Fibroblast of villous mesenchyme (primary cell): ENCODE results near the gene PLAC9. TPM values are rescaled to one million over a fixed set of nuclear protein-coding genes. Genes with fewer than 3 reads are reported as not detected.
A peak's percentile ranks its signal among the peaks of the same experiment; 100 is the strongest.

Experiments used
- DNase-seq: peaks from one replicate; pipeline ENCODE4 v3.0.0-alpha.2; 2010; ENCODE audit warnings: low read depth
- H3K4me3 ChIP-seq: 2 replicates; pipeline ENCODE4 v1.5.1; 2011; ENCODE audit warnings: low read depth, mild to moderate bottlenecking, low read length
- CTCF ChIP-seq: IDR thresholded peaks from 2 replicates; pipeline ENCODE4 v1.5.1; 2012; ENCODE audit warnings: low read depth, mild to moderate bottlenecking, low read length; ENCODE audit not compliant: insufficient read depth
- total RNA-seq: library from RNA; depleted of rRNA; stranded (reverse); fragments of >200 nt; gene quantifications from 2 replicates; pipeline ENCODE4 v1.2.3, GENCODE V29; 2012

Gene PLAC9
- total RNA-seq, 1 donor: 0.43 TPM

DNA sequence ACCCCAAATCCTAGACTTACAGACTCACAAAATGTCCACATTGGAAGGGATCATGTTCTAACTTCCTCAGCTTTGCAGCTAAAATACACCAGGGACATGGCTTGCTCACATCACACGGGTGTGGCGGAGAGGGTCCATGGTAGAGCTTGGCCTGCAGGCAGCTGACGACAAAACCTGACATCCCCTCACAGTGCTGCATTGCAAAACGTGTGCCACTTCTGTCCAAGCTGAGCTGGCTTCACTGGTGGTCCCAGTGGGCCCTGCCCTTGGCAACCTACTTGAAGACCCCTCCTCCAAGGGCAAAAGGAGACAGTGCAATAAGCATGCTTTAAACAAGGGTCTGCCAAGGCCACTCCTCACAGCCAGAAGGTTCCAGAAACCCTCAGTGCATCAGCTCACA, 50.9 kb downstream of the PLAC9 start:
- no peak for TF ChIP-seq CTCF
- DNase-seq: no peak
- no peak overlapping the region for H3K4me3 ChIP-seq

DNA sequence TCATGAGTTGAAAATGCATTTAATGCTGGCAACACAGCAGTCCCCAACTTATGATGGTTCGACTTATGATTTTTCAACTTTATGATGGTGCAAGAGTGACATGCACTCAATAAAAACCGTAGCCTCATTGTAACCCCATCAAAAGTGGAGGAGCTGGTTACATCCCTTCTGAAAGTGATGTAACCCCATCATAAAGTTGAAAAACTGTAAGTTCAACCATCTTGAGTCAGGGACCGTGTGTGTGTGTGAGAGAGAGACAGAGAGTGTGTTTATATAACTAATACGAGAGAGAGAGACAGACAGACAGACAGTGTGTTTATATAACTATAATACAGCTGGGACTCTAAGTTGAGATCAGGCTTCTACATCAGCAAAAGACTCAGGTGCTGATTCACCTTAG, 51.8 kb downstream of the PLAC9 start:
- H3K4me3 ChIP-seq: no peak overlapping the region
- no peak for TF ChIP-seq CTCF
- peak; percentile 57 for DNase-seq

- H3K4me3 ChIP-seq: no peak overlapping the region
- no peak for TF ChIP-seq CTCF
- no peak for DNase-seq
Measured at GRCh38 chr10:80185578-80186299, 53.2 kb downstream of the PLAC9 start.

- no peak overlapping the region for H3K4me3 ChIP-seq
- no peak for DNase-seq
- no peak for TF ChIP-seq CTCF
Measured at GRCh38 chr10:80186364-80187012, 54.0 kb downstream of the PLAC9 start.

DNA sequence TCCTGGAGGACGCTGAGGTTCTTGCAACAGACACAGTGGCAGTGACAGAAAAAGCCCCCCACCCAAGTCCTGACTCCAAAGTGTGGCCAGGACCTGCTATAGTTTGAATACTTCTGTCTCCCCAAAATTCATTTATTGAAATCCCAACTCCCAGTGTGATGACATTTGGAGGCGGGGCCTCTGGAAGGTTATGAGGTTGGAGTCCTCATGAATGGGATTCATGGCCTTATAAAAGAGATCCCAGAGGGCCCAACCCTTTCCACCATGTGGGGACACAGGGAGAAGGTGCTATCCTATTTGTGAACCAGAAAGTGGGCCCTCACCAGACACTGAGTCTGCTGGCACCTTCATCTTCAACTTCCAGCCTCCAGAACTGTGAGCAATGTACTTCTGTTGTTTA, 54.5 kb downstream of the PLAC9 start:
- DNase-seq: no peak
- no peak for TF ChIP-seq CTCF
- no peak overlapping the region for H3K4me3 ChIP-seq

- H3K4me3 ChIP-seq: no peak overlapping the region
- DNase-seq: peak; percentile 49
- TF ChIP-seq CTCF: no peak
Measured at GRCh38 chr10:80187465-80188409, 55.2 kb downstream of the PLAC9 start.
